Uterus (tissue), 4 donors: ENCODE results near the gene GNPNAT1. TPM values are rescaled to one million over a fixed set of nuclear protein-coding genes. Genes with fewer than 3 reads are reported as not detected.

Source experiments
- DNase-seq, 2 donors: peaks; one replicate each; pipeline ENCODE4 v3.0.0-alpha.2; 2019 to 2020
- H3K27ac ChIP-seq, 2 donors: fragments of 200-600 bp; sonication (generic); 1 replicate in 1 of 2; 2 replicates in 1 of 2; pipeline ENCODE4 v1.5.1; 2016 to 2018
- H3K27me3 ChIP-seq, 2 donors: fragments of 200-600 bp; sonication (generic); one replicate each; pipeline ENCODE4 v1.5.1; 2018 to 2019; ENCODE audit warnings: control low read depth in 1 of 2
- H3K36me3 ChIP-seq, 2 donors: fragments of 200-600 bp; sonication (generic); one replicate each; pipeline ENCODE4 v1.5.1; 2019; ENCODE audit warnings: control low read depth in 1 of 2
- H3K4me1 ChIP-seq, 2 donors: fragments of 200-600 bp; sonication (generic); one replicate each; pipeline ENCODE4 v1.5.1; 2018 to 2019; ENCODE audit warnings: control low read depth in 1 of 2
- H3K4me3 ChIP-seq, 2 donors: fragments of 200-600 bp; sonication (generic); 1 replicate in 1 of 2; 2 replicates in 1 of 2; pipeline ENCODE4 v1.5.1; 2018 to 2019; ENCODE audit warnings: mild to moderate bottlenecking in 1 of 2
- H3K9me3 ChIP-seq, 2 donors: fragments of 200-600 bp; sonication (generic); one replicate each; pipeline ENCODE4 v1.5.1; 2019; ENCODE audit warnings: control low read depth in 1 of 2
- POLR2A ChIP-seq, 2 donors: fragments of 450-650 bp; IDR thresholded peaks; one replicate each; pipeline ENCODE4 v1.6.1; 2016; ENCODE audit warnings: antibody characterized with exemption in 2 of 2, mild to moderate bottlenecking in 1 of 2, moderate library complexity in 1 of 2
- intact Hi-C: fragments of 100-400 bp; cut with DNase I; formaldehyde crosslinking; loops from one replicate; pipeline ENCODE4 v1.15.1; 2023; ENCODE audit warnings: low total_unique reads
- total RNA-seq, 4 donors: library from RNA; depleted of rRNA in 3 of 4; stranded (reverse); fragments of >200 nt in 3 of 4; gene quantifications; one replicate each; pipeline versions ENCODE4 v1.1.0 to v1.2.4, GENCODE V29; 2014 to 2023
- TF ChIP-seq, protein P1 (sequence below), 4 experiments: fragments of 200-600 bp in 2 of 4; fragments of 450-650 bp in 2 of 4; sonication (generic) in 2 of 4; IDR thresholded peaks; one replicate each; pipeline ENCODE4 v1.5.1; 2016 to 2019; ENCODE audit warnings: antibody characterized with exemption in 4 of 4, mild to moderate bottlenecking in 2 of 4, moderate library complexity in 1 of 4
- donor health status: DM: yes; HTN: yes; CAD: no.

Gene GNPNAT1
- total RNA-seq, 4 donors from 2014 or later, result 3.8 to 26.8 (median 15.3) TPM

- no peaks in the 10 kb centered on the region for H3K36me3 ChIP-seq
- DNase-seq, result no peak
- intact Hi-C loops, result no loop called here
- H3K4me3 ChIP-seq, result no peak overlapping the region
- H3K4me1 ChIP-seq, result no peaks in the 10 kb centered on the region
- no peaks in the 10 kb centered on the region for H3K27me3 ChIP-seq
- no peak for TF ChIP-seq POLR2A (IDR thresholded peaks at IDR 0.05)
- TF ChIP-seq, protein P1, sequence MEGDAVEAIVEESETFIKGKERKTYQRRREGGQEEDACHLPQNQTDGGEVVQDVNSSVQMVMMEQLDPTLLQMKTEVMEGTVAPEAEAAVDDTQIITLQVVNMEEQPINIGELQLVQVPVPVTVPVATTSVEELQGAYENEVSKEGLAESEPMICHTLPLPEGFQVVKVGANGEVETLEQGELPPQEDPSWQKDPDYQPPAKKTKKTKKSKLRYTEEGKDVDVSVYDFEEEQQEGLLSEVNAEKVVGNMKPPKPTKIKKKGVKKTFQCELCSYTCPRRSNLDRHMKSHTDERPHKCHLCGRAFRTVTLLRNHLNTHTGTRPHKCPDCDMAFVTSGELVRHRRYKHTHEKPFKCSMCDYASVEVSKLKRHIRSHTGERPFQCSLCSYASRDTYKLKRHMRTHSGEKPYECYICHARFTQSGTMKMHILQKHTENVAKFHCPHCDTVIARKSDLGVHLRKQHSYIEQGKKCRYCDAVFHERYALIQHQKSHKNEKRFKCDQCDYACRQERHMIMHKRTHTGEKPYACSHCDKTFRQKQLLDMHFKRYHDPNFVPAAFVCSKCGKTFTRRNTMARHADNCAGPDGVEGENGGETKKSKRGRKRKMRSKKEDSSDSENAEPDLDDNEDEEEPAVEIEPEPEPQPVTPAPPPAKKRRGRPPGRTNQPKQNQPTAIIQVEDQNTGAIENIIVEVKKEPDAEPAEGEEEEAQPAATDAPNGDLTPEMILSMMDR (IDR thresholded peaks at IDR 0.05), result no peak
- peak overlapping the region; percentile 27 to 59 for H3K27ac ChIP-seq
- H3K9me3 ChIP-seq, result no peaks in the 10 kb centered on the region
These were observed 9.8 kb upstream of the GNPNAT1 start for GRCh38 chr14:52801014-52801712.

GRCh38 chr14:52798826-52799225 is 7.4 kb upstream of the GNPNAT1 start:
- no peaks in the 10 kb centered on the region for H3K9me3 ChIP-seq
- peak overlapping the region in 1 of 2 donors; percentile 41 for H3K27ac ChIP-seq
- H3K27me3 ChIP-seq, result no peaks in the 10 kb centered on the region
- H3K36me3 ChIP-seq, result no peaks in the 10 kb centered on the region
- intact Hi-C loops, result no loop called here
- DNase-seq, result no peak
- H3K4me3 ChIP-seq, result no peak overlapping the region
- H3K4me1 ChIP-seq, result no peaks in the 10 kb centered on the region
- TF ChIP-seq POLR2A (IDR thresholded peaks at IDR 0.05), result no peak
- TF ChIP-seq, protein P1 (IDR thresholded peaks at IDR 0.05), result no peak

DNA sequence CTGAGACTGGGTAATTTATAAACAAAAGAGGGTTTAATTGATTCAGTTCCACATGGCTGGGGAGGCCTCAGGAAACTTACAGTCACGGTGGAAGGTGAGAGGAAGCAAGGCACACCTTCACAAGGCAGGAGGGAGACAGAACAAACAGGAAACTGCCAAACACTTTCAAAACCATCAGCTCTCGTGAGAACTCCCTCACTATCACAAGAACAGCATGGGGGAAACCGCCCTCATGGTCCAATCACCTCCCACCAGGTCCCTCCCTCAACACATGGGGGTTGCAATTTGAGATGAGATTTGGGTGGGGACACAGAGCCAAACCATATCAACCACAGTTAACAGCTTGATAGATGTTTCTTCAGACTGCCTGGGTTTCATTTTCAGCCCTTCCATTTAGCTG is 6.2 kb upstream of the GNPNAT1 start:
- H3K9me3 ChIP-seq, result no peaks in the 10 kb centered on the region
- intact Hi-C loops, result no loop called here
- H3K36me3 ChIP-seq, result no peaks in the 10 kb centered on the region
- no peaks in the 10 kb centered on the region for H3K27me3 ChIP-seq
- no peak overlapping the region for H3K27ac ChIP-seq
- H3K4me3 ChIP-seq, result no peak overlapping the region
- TF ChIP-seq, protein P1 (IDR thresholded peaks at IDR 0.05), result no peak
- TF ChIP-seq POLR2A (IDR thresholded peaks at IDR 0.05), result no peak
- no peak for DNase-seq
- no peaks in the 10 kb centered on the region for H3K4me1 ChIP-seq

DNA sequence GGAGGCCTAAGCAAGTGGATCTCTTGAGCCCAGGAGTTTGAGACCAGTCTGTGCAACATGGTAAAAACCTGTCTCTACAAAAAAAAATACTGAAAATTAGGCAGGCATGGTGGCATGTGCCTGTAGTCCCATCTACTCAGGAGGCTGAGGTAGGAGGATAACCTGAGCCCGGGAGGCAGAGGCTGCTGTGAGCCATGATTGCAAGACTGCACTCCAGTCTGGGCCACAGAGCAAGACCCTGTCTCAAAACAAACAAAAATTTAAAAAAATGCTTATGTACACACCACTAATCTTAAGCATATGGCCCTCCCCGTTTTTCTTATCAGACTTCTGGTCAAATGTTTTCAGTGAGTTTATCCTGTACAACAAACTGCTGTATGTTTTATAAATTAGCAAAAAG is 1.7 kb upstream of the GNPNAT1 start:
- H3K4me1 ChIP-seq, result no peaks in the 10 kb centered on the region
- no peak overlapping the region for H3K4me3 ChIP-seq
- H3K27me3 ChIP-seq, result no peaks in the 10 kb centered on the region
- no peaks in the 10 kb centered on the region for H3K36me3 ChIP-seq
- H3K9me3 ChIP-seq, result no peaks in the 10 kb centered on the region
- TF ChIP-seq POLR2A (IDR thresholded peaks at IDR 0.05), result no peak
- no peak for DNase-seq
- intact Hi-C loops, result no loop called here
- H3K27ac ChIP-seq, result peak overlapping the region in 1 of 2 donors; percentile 30

DNA sequence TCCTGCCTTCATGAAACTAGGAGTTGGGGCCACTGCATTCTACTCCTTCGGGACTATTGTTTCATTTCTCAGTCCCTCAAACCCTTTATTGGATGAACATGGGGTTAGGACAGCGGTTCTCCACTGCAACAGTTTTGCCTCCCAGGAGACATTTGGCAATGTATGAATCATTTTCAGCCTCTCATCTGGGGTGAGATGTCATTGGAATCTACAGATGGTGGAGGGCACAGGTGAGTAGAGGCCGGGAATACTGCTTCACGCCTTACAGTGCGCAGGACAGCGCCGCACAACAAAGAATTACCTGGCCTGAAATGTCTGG is 649 bp upstream of the GNPNAT1 start:
- TF ChIP-seq POLR2A (IDR thresholded peaks at IDR 0.05), result no peak
- TF ChIP-seq, protein P1 (IDR thresholded peaks at IDR 0.05), result no peak
- intact Hi-C loops, result no loop called here
- peak overlapping the region; percentile 37 to 93 for H3K4me3 ChIP-seq

More for the DNA sequence above, 649 bp upstream of the GNPNAT1 start:
- no peaks in the 10 kb centered on the region for H3K9me3 ChIP-seq
- no peaks in the 10 kb centered on the region for H3K27me3 ChIP-seq
- no peak for DNase-seq
- H3K27ac ChIP-seq, result peak overlapping the region; percentile 86 to 95
- no peaks in the 10 kb centered on the region for H3K36me3 ChIP-seq
- H3K4me1 ChIP-seq, result no peaks in the 10 kb centered on the region
